A549 (cell line): ENCODE measurements around the gene PAPPA2.

Experiments
- CTCF ChIP-seq: fragments of >200 bp; sonication (Bioruptor Twin); formaldehyde crosslinking; IDR thresholded peaks from 3 replicates; pipeline ENCODE4 v1.5.1; 2016
- POLR2A ChIP-seq: IDR thresholded peaks from 2 replicates; pipeline ENCODE4 v1.6.1; 2012; ENCODE audit warnings: mild to moderate bottlenecking, low read length
- POLR2AphosphoS2 ChIP-seq: conservative IDR thresholded peaks from 2 replicates; pipeline ENCODE4 v1.6.1; 2012; ENCODE audit warnings: low read length, improper control_type of control experiment, inconsistent platforms
- SMC3 ChIP-seq: fragments of >200 bp; sonication (Bioruptor Twin); formaldehyde crosslinking; IDR thresholded peaks from 3 replicates; pipeline ENCODE4 v1.6.1; 2018; ENCODE audit warnings: inconsistent platforms
- TP53 ChIP-seq: fragments of 250-450 bp; sonication (Bioruptor Pico); IDR thresholded peaks from 2 replicates; pipeline ENCODE4 v1.5.0; 2021; ENCODE audit warnings: mild to moderate bottlenecking, moderate library complexity
- USF2 ChIP-seq: fragments of 450-650 bp; IDR thresholded peaks from 2 replicates; pipeline ENCODE4 v1.6.1; 2014; ENCODE audit warnings: antibody characterized with exemption

- TF ChIP-seq TP53 (CRISPR knock-in tag) (no peak), POLR2A (no peak), CTCF (no peak), USF2 (no peak), POLR2AphosphoS2 (no peak), SMC3 (no peak)
Observed at GRCh38 chr1:176552217-176552991, 89.4 kb downstream of the PAPPA2 start.
